ENCODE measurements around the gene EPN2.

DNA sequence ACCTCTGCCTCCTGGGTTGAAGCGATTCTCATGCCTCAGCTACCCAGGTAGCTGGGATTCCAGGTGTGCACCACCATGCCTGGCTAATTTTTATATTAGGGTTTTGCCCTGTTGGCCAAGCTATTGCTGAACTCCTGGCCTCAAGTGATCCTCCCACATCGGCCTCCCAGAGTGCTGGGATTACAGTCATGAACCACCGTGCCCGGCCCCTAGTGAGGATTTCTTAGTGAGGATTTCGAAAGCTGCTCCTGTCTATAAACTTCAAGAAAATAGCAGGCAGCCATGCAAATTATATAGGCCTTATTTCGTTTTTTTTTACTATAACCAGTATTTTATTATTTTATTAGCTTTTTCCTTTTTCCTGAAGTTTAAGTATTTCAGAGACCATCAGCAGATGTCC lies 41.6 kb downstream of the EPN2 start:
- TF ChIP-seq, protein P1, sequence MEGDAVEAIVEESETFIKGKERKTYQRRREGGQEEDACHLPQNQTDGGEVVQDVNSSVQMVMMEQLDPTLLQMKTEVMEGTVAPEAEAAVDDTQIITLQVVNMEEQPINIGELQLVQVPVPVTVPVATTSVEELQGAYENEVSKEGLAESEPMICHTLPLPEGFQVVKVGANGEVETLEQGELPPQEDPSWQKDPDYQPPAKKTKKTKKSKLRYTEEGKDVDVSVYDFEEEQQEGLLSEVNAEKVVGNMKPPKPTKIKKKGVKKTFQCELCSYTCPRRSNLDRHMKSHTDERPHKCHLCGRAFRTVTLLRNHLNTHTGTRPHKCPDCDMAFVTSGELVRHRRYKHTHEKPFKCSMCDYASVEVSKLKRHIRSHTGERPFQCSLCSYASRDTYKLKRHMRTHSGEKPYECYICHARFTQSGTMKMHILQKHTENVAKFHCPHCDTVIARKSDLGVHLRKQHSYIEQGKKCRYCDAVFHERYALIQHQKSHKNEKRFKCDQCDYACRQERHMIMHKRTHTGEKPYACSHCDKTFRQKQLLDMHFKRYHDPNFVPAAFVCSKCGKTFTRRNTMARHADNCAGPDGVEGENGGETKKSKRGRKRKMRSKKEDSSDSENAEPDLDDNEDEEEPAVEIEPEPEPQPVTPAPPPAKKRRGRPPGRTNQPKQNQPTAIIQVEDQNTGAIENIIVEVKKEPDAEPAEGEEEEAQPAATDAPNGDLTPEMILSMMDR (IDR thresholded peaks at IDR 0.05): no peak
- no peak for TF ChIP-seq POLR2A (IDR thresholded peaks at IDR 0.05)
